ENCODE data around the gene EHHADH.

The EHHADH gene

GRCh38 chr3:185144784-185145183 is 109.1 kb downstream of the EHHADH start:
- no peak for DNase-seq (ENCODE audit: low read depth)

Measured in fibroblast of gingiva (primary cell).